SU-DHL-6 (cell line): ENCODE results near the gene VPS9D1.

Experiments
- H2AFZ ChIP-seq: fragments of 200-600 bp; sonication (generic); 2 replicates; pipeline ENCODE4 v1.6.1; 2014; ENCODE audit warnings: low read depth, mild to moderate bottlenecking, moderate library complexity, mixed read lengths, antibody characterized with exemption, low read length; ENCODE audit not compliant: severe bottlenecking
- H3F3A ChIP-seq: fragments of 200-600 bp; shearing (Covaris generic); 2 replicates; pipeline ENCODE4 v1.6.0; 2016; ENCODE audit warnings: antibody characterized with exemption, mild to moderate bottlenecking; ENCODE audit not compliant: insufficient read depth
- H3K27ac ChIP-seq: fragments of 200-600 bp; sonication (generic); 2 replicates; pipeline ENCODE4 v1.5.1; 2016; ENCODE audit warnings: low read depth, mild to moderate bottlenecking, low read length, moderate library complexity, mixed read lengths
- H3K27me3 ChIP-seq: fragments of 200-600 bp; sonication (generic), shearing (Covaris generic); 2 replicates; pipeline ENCODE4 v1.6.0; 2014; ENCODE audit warnings: mild to moderate bottlenecking, low read length
- H3K36me3 ChIP-seq: fragments of 200-600 bp; sonication (generic); 2 replicates; pipeline ENCODE4 v1.6.1; 2014; ENCODE audit warnings: mild to moderate bottlenecking, low read length, mixed read lengths
- H3K4me2 ChIP-seq: fragments of 300-600, 200-600 bp; shearing (Covaris generic), sonication (generic); 2 replicates; pipeline ENCODE4 v1.6.0; 2014; ENCODE audit warnings: low read length, low read depth, mild to moderate bottlenecking; ENCODE audit not compliant: poor library complexity, severe bottlenecking
- H3K4me3 ChIP-seq: fragments of 200-600 bp; sonication (generic); 2 replicates; pipeline ENCODE4 v1.5.1; 2014; ENCODE audit warnings: antibody characterized with exemption, low read length, mild to moderate bottlenecking, mixed read lengths; ENCODE audit not compliant: insufficient read depth, poor library complexity, severe bottlenecking
- H3K79me2 ChIP-seq: fragments of 200-600 bp; sonication (generic); 2 replicates; pipeline ENCODE4 v1.6.1; 2014; ENCODE audit warnings: mild to moderate bottlenecking, low read length, moderate library complexity; ENCODE audit not compliant: insufficient read depth
- H3K9ac ChIP-seq: fragments of 200-600 bp; sonication (generic); 2 replicates; pipeline ENCODE4 v1.7.0; 2014; ENCODE audit warnings: mild to moderate bottlenecking, low read length
- H3K9me2 ChIP-seq: fragments of 200-600 bp; sonication (generic); replicated peaks from 2 replicates; pipeline ENCODE4 v1.6.1; 2014; ENCODE audit warnings: low read length; ENCODE audit not compliant: insufficient read depth
- H3K9me3 ChIP-seq: fragments of 200-600 bp; sonication (generic); 2 replicates; pipeline ENCODE4 v1.6.1; 2014; ENCODE audit warnings: low read length, mixed read lengths; ENCODE audit not compliant: insufficient read depth
- H4K20me1 ChIP-seq: fragments of 200-600 bp; sonication (generic); 2 replicates; pipeline ENCODE4 v1.6.1; 2014; ENCODE audit warnings: low read depth, mild to moderate bottlenecking, antibody characterized with exemption, low read length, moderate library complexity, mixed read lengths
- CTCF ChIP-seq: fragments of 200-600 bp; sonication (generic); IDR thresholded peaks from one replicate; pipeline ENCODE4 v1.5.1; 2017; ENCODE audit warnings: antibody characterized with exemption, mild to moderate bottlenecking, low read length, moderate library complexity; ENCODE audit not compliant: insufficient read depth, poor library complexity, severe bottlenecking
- EZH2phosphoT487 ChIP-seq: fragments of 200-600 bp; sonication (generic), shearing (Covaris generic); conservative IDR thresholded peaks from 2 replicates; pipeline ENCODE4 v1.6.1; 2018; ENCODE audit warnings: mild to moderate bottlenecking, antibody characterized with exemption, low read length, moderate library complexity, mixed read lengths

Gene VPS9D1

GRCh38 chr16:89749637-89750036 lies 28.9 kb upstream of the VPS9D1 start:
- H3K36me3 ChIP-seq, result peaks cover 6% of the 10 kb centered on the region; the same call in 1 of the 2 replicates
- peaks cover 10% of the 10 kb centered on the region; the same call in 1 of the 2 replicates for H3K79me2 ChIP-seq
- no peaks in the 10 kb centered on the region for H4K20me1 ChIP-seq
- no peak overlapping the region for H3K9ac ChIP-seq
- no peak overlapping the region for H3K4me2 ChIP-seq
- H3K4me3 ChIP-seq, result no peak overlapping the region
- H2AFZ ChIP-seq, result no peak overlapping the region
- H3K9me3 ChIP-seq, result no peaks in the 10 kb centered on the region
- TF ChIP-seq CTCF (no peak), EZH2phosphoT487 (no peak)
- no peak overlapping the region for H3K27ac ChIP-seq
- no peaks in the 10 kb centered on the region for H3F3A ChIP-seq
- no peaks in the 10 kb centered on the region for H3K27me3 ChIP-seq
- H3K9me2 ChIP-seq, result no peaks in the 10 kb centered on the region

DNA sequence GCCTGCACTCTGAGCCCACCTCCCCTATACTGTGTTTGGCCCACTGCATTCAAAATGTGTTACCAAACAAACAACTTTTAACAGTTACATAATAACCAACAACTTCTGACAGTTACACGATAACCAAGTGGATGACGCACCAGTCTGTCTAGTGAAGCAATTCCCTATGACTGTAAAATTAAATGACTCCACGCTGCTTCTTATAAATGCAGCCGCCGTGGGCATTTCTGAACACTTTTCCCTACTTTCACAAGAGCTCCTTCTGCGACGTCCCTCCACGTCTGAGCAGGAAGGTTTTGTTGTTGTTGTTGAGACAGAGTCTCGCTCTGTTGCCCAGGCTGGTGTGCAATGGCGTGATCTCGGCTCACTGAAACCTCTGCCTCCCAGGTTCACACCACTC lies 28.2 kb upstream of the VPS9D1 start:
- H3K4me3 ChIP-seq, result no peak overlapping the region
- H3K27me3 ChIP-seq, result no peaks in the 10 kb centered on the region
- peaks cover 6% of the 10 kb centered on the region; the same call in 1 of the 2 replicates for H3K36me3 ChIP-seq

DNA sequence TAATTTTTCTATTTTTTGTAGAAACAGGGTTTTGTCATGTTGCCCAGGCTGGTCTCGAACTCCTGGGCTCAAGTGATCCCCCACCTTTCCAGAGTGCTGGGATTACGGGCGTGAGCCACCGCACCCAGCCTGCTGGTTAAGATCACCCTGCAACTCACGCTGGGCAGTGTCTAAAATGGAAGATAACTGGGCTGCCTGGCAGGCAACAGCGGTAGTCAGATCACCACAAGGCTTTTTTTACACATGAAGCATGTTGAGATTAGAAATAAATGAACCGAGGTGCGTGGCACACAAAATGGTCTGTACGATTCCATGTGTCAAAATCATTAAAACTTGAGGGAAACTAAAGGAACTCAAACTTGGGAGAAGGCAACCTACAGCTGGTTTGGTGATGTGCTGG lies 27.4 kb upstream of the VPS9D1 start:
- no peak overlapping the region for H3K4me3 ChIP-seq
- H3K9ac ChIP-seq, result no peak overlapping the region
- no peak overlapping the region for H3K4me2 ChIP-seq
- no peaks in the 10 kb centered on the region for H3K79me2 ChIP-seq
- no peak overlapping the region for H3K27ac ChIP-seq
- no peaks in the 10 kb centered on the region for H3K27me3 ChIP-seq
- no peaks in the 10 kb centered on the region for H3K9me2 ChIP-seq
- H3F3A ChIP-seq, result no peaks in the 10 kb centered on the region
- no peaks in the 10 kb centered on the region for H4K20me1 ChIP-seq
- H2AFZ ChIP-seq, result no peak overlapping the region
- TF ChIP-seq EZH2phosphoT487 (no peak), CTCF (no peak)
- H3K9me3 ChIP-seq, result no peaks in the 10 kb centered on the region
- H3K36me3 ChIP-seq, result peaks cover 6% of the 10 kb centered on the region; the same call in 1 of the 2 replicates

More for the DNA sequence above, 28.2 kb upstream of the VPS9D1 start:
- no peak overlapping the region for H3K27ac ChIP-seq
- H4K20me1 ChIP-seq, result no peaks in the 10 kb centered on the region
- no peaks in the 10 kb centered on the region for H3F3A ChIP-seq
- H2AFZ ChIP-seq, result no peak overlapping the region
- H3K9me2 ChIP-seq, result no peaks in the 10 kb centered on the region
- H3K79me2 ChIP-seq, result peaks cover 3% of the 10 kb centered on the region; the same call in 1 of the 2 replicates
- no peak overlapping the region for H3K9ac ChIP-seq
- no peaks in the 10 kb centered on the region for H3K9me3 ChIP-seq
- no peak for TF ChIP-seq CTCF
- TF ChIP-seq EZH2phosphoT487, result no peak
- H3K4me2 ChIP-seq, result no peak overlapping the region
